ENCODE results near the gene RGS7.

GRCh38 chr1:240802271-240802670 is 554.7 kb downstream of the RGS7 start:
- TF ChIP-seq CTCF (IDR thresholded peaks at IDR 0.05) (no peak), POLR2A (IDR thresholded peaks at IDR 0.05) (no peak)

All from thyroid gland (tissue), 4 donors.